ENCODE data around the gene HFE.

DNA sequence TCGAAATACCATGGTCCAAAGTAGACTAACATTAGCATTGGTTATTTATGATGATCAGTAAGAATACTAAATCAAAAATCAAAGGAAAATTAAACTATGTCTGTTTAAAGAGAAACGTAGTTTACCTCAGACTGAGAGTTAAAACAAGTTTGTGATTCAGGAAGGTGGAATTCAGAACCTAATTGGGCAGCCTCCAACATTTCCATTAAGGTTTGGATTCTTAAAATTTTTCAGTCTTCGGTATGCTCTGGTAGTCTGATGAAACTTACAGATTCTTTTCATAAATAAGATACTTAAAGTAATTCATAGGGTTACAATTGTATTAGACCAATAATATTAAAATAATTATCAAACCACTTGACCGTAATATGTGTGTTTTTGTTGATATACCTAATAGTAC, 18.6 kb downstream of the HFE start:
- TF ChIP-seq, protein P1, sequence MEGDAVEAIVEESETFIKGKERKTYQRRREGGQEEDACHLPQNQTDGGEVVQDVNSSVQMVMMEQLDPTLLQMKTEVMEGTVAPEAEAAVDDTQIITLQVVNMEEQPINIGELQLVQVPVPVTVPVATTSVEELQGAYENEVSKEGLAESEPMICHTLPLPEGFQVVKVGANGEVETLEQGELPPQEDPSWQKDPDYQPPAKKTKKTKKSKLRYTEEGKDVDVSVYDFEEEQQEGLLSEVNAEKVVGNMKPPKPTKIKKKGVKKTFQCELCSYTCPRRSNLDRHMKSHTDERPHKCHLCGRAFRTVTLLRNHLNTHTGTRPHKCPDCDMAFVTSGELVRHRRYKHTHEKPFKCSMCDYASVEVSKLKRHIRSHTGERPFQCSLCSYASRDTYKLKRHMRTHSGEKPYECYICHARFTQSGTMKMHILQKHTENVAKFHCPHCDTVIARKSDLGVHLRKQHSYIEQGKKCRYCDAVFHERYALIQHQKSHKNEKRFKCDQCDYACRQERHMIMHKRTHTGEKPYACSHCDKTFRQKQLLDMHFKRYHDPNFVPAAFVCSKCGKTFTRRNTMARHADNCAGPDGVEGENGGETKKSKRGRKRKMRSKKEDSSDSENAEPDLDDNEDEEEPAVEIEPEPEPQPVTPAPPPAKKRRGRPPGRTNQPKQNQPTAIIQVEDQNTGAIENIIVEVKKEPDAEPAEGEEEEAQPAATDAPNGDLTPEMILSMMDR (IDR thresholded peaks at IDR 0.05), result no peak
- no peak for TF ChIP-seq EP300 (IDR thresholded peaks at IDR 0.05)
